HCT116 (cell line): ENCODE results near the gene SPON1. TPM values are rescaled to one million over a fixed set of nuclear protein-coding genes. Genes with fewer than 3 reads are reported as not detected.

ENCODE experiments used
- ATAC-seq: fragments of 200-7000 bp; cut with Tn5 transposase; 2 replicates; pipeline ENCODE4 v1.9.1; 2020; ENCODE audit warnings: mild to moderate bottlenecking, moderate library complexity
- BruUV-seq: library from RNA; stranded (reverse); fragments of 400-500 nt; replicated peaks from 2 replicates; lab custom pipeline; 2021; lab: Mats Ljungman, UMichigan
- CTCF ChIA-PET: fragments of 300-600 bp; sonication (Branson Sonifier 250); formaldehyde crosslinking; loops from one replicate; lab custom pipeline; 2021; ENCODE audit warnings: antibody characterized with exemption; lab: Charles Lee
- POLR2A ChIA-PET: fragments of 300-600, 350-600 bp; sonication (Branson Sonifier 250); formaldehyde crosslinking; loops from one replicate; lab custom pipeline; 2021; ENCODE audit warnings: antibody characterized with exemption; lab: Charles Lee
- RAD21 ChIA-PET, 2 experiments: fragments of 300-600 bp; sonication (Branson Sonifier 250); formaldehyde crosslinking; loops; one replicate each; lab custom pipeline; 2023; ENCODE audit warnings: low total read pairs in 2 of 2; ENCODE audit not compliant: uncharacterized antibody in 2 of 2, unreplicated experiment in 2 of 2, low non-redundant PET in 1 of 2; lab: Charles Lee
- DNase-seq: peaks from one replicate; pipeline ENCODE4 v3.0.0-alpha.2; 2010; ENCODE audit warnings: low read depth, low spot score
- H2AFZ ChIP-seq: fragments of 200-600 bp; shearing (Covaris generic), sonication (generic); 2 replicates; pipeline ENCODE4 v1.6.1; 2017; ENCODE audit warnings: low read depth, mixed run types, mixed read lengths, antibody characterized with exemption, low read length; ENCODE audit not compliant: poor library complexity, severe bottlenecking
- H3K27ac ChIP-seq: 2 replicates; pipeline ENCODE4 v1.5.1; 2012; ENCODE audit warnings: low read depth, low read length
- H3K27me3 ChIP-seq: fragments of 200-600 bp; sonication (generic); 2 replicates; pipeline ENCODE4 v1.6.1; 2016; ENCODE audit warnings: mixed run types, low read length, mixed read lengths; ENCODE audit not compliant: insufficient read depth
- H3K36me3 ChIP-seq, 2 experiments: fragments of 200-500 bp in 1 of 2; fragments of 200-600 bp in 1 of 2; sonication (Bioruptor generic) in 1 of 2; sonication (generic) in 1 of 2; 2 replicates each; pipeline versions ENCODE4 v1.5.1 to v1.6.1; 2014 to 2016; ENCODE audit warnings: low read length in 2 of 2, inconsistent platforms in 1 of 2, mixed read lengths in 1 of 2, mixed run types in 1 of 2; ENCODE audit not compliant: insufficient read depth in 2 of 2, control insufficient read depth in 1 of 2
- H3K4me1 ChIP-seq, 2 experiments: fragments of 200-600 bp in 1 of 2; sonication (generic) in 1 of 2; 2 replicates each; pipeline versions ENCODE4 v1.5.1 to v1.6.1; 2012 to 2017; ENCODE audit warnings: low read length in 2 of 2, inconsistent platforms in 1 of 2, mild to moderate bottlenecking in 1 of 2, mixed read lengths in 1 of 2, mixed run types in 1 of 2, moderate library complexity in 1 of 2; ENCODE audit not compliant: insufficient read depth in 2 of 2, control insufficient read depth in 1 of 2
- H3K4me2 ChIP-seq: fragments of 200-600 bp; sonication (generic); 2 replicates; pipeline ENCODE4 v1.6.1; 2017; ENCODE audit warnings: mixed run types, low read length, mixed read lengths
- H3K4me3 ChIP-seq, 2 experiments: fragments of 200-600 bp in 1 of 2; sonication (generic) in 1 of 2; replicated peaks in 1 of 2; 2 replicates each; pipeline ENCODE4 v1.5.1; 2011 to 2016; ENCODE audit warnings: low read length in 2 of 2, control low read depth in 1 of 2, low read depth in 1 of 2, mild to moderate bottlenecking in 1 of 2, mixed read lengths in 1 of 2, mixed run types in 1 of 2
- H3K79me2 ChIP-seq: fragments of 200-600 bp; sonication (generic); 2 replicates; pipeline ENCODE4 v1.6.1; 2017; ENCODE audit warnings: mild to moderate bottlenecking, mixed run types, low read length, moderate library complexity, mixed read lengths; ENCODE audit not compliant: insufficient read depth
- H3K9ac ChIP-seq: fragments of 200-600 bp; sonication (generic); 2 replicates; pipeline ENCODE4 v1.6.1; 2016; ENCODE audit warnings: low read length, mixed read lengths
- H3K9me2 ChIP-seq: fragments of 200-600 bp; sonication (generic), shearing (Covaris generic); 2 replicates; pipeline ENCODE4 v1.6.1; 2017; ENCODE audit warnings: mixed run types, mild to moderate bottlenecking, moderate library complexity; ENCODE audit not compliant: insufficient read depth
- H3K9me3 ChIP-seq, 2 experiments: fragments of 200-500 bp in 1 of 2; fragments of 200-600 bp in 1 of 2; sonication (Bioruptor generic) in 1 of 2; sonication (generic) in 1 of 2; 2 replicates each; pipeline ENCODE4 v1.6.1; 2014 to 2017; ENCODE audit warnings: low read length in 2 of 2, mixed read lengths in 2 of 2, inconsistent platforms in 1 of 2, low read depth in 1 of 2, mild to moderate bottlenecking in 1 of 2, mixed run types in 1 of 2, moderate library complexity in 1 of 2; ENCODE audit not compliant: control insufficient read depth in 1 of 2, insufficient read depth in 1 of 2
- H4K20me1 ChIP-seq: fragments of 200-600 bp; sonication (generic), shearing (Covaris generic); 2 replicates; pipeline ENCODE4 v1.6.1; 2017; ENCODE audit warnings: mixed run types, mild to moderate bottlenecking, moderate library complexity; ENCODE audit not compliant: insufficient read depth
- ATF3 ChIP-seq: IDR thresholded peaks from 2 replicates; pipeline ENCODE4 v1.6.1; 2012
- CTCF ChIP-seq, 3 experiments: fragments of 200-600 bp in 1 of 3; sonication (generic) in 1 of 3; IDR thresholded peaks in 2 of 3; conservative IDR thresholded peaks in 1 of 3; 2 replicates each; pipeline ENCODE4 v1.5.1; 2012 to 2017; ENCODE audit warnings: low read depth in 2 of 3, low read length in 2 of 3, antibody characterized with exemption in 1 of 3, borderline replicate concordance in 1 of 3, control low read depth in 1 of 3, mild to moderate bottlenecking in 1 of 3, mixed read lengths in 1 of 3, mixed run types in 1 of 3, moderate library complexity in 1 of 3; ENCODE audit not compliant: insufficient read depth in 1 of 3
- EGR1 ChIP-seq: IDR thresholded peaks from 2 replicates; pipeline ENCODE4 v1.6.1; 2012; ENCODE audit warnings: low read depth
- ELF1 ChIP-seq: IDR thresholded peaks from 2 replicates; pipeline ENCODE4 v1.6.1; 2012; ENCODE audit warnings: low read depth, borderline replicate concordance
- EZH2phosphoT487 ChIP-seq: fragments of 200-600 bp; IDR thresholded peaks from 2 replicates; pipeline ENCODE4 v1.6.1; 2018; ENCODE audit warnings: antibody characterized with exemption, borderline replicate concordance
- POLR2A ChIP-seq: IDR thresholded peaks from 2 replicates; pipeline ENCODE4 v1.7.0; 2011; ENCODE audit warnings: borderline replicate concordance; ENCODE audit not compliant: insufficient read depth, insufficient read length; ENCODE audit errors: extremely low read depth
- RAD21 ChIP-seq: IDR thresholded peaks from 2 replicates; pipeline ENCODE4 v1.6.1; 2012; ENCODE audit warnings: low read depth, mild to moderate bottlenecking
- SIN3A ChIP-seq: IDR thresholded peaks from 2 replicates; pipeline ENCODE4 v1.6.1; 2012; ENCODE audit warnings: low read depth
- SP1 ChIP-seq: IDR thresholded peaks from 2 replicates; pipeline ENCODE4 v1.6.1; 2012; ENCODE audit warnings: low read depth
- TCF7L2 ChIP-seq: IDR thresholded peaks from 2 replicates; pipeline ENCODE4 v1.7.0; 2011; ENCODE audit warnings: borderline replicate concordance, inconsistent platforms; ENCODE audit not compliant: insufficient read depth, insufficient read length; ENCODE audit errors: extremely low read depth
- YY1 ChIP-seq: IDR thresholded peaks from 2 replicates; pipeline ENCODE4 v1.6.1; 2011; ENCODE audit warnings: low read length, low read depth, moderate library complexity, mild to moderate bottlenecking; ENCODE audit not compliant: insufficient replicate concordance; ENCODE audit errors: extremely low read depth
- ZBTB33 ChIP-seq: IDR thresholded peaks from 2 replicates; pipeline ENCODE4 v1.6.1; 2011; ENCODE audit warnings: mild to moderate bottlenecking, low read length, moderate library complexity; ENCODE audit not compliant: insufficient replicate concordance; ENCODE audit errors: extremely low read depth
- ZFX ChIP-seq: fragments of 450-650 bp; IDR thresholded peaks from 2 replicates; pipeline ENCODE4 v1.6.1; 2017
- intact Hi-C: fragments of 100-400 bp; cut with micrococcal nuclease; formaldehyde crosslinking; loops from 2 replicates; pipeline ENCODE4 v1.10.0; 2022
- total RNA-seq: library from RNA; stranded (reverse); gene quantifications from one replicate; pipeline ENCODE4 v1.2.1, GENCODE V29; 2021; ENCODE audit not compliant: unreplicated experiment

The SPON1 gene
- total RNA-seq, 1 experiment from 2014 or later: 0.17 TPM

GRCh38 chr11:14061721-14062120 lies 99.2 kb downstream of the SPON1 start:
- CTCF ChIA-PET: no interaction called here
- H3K9me3 ChIP-seq: no peaks in the 10 kb centered on the region
- no peak for ATAC-seq

More at GRCh38 chr11:14061721-14062120, 99.2 kb downstream of the SPON1 start:
- no peak overlapping the region for H3K27ac ChIP-seq
- no peaks in the 10 kb centered on the region for H3K4me1 ChIP-seq
- H3K27me3 ChIP-seq: peaks cover 15% of the 10 kb centered on the region
- no peaks in the 10 kb centered on the region for H3K79me2 ChIP-seq
- no peak overlapping the region for H3K4me3 ChIP-seq
- DNase-seq: no peak
- H3K36me3 ChIP-seq: no peaks in the 10 kb centered on the region
- POLR2A ChIA-PET: no interaction called here
- H3K9me2 ChIP-seq: no peaks in the 10 kb centered on the region
- BruUV-seq: no TSS peak
- no peaks in the 10 kb centered on the region for H4K20me1 ChIP-seq
- no peak for TF ChIP-seq ZFX
- TF ChIP-seq RAD21: no peak
- no peak for TF ChIP-seq ATF3
- TF ChIP-seq POLR2A: no peak
- TF ChIP-seq SIN3A: no peak
- no peak for TF ChIP-seq EGR1
- TF ChIP-seq EZH2phosphoT487: no peak
- TF ChIP-seq ELF1: no peak
- TF ChIP-seq TCF7L2: no peak
- no peak for TF ChIP-seq CTCF (IDR thresholded peaks at IDR 0.05 in 2 of 3, conservative IDR thresholded peaks at IDR 0.05 in 1 of 3; ENCODE audit: borderline replicate concordance in 1 of 3, insufficient read depth in 1 of 3, low read depth in 2 of 3, low read length in 2 of 3)
- TF ChIP-seq YY1: no peak
- TF ChIP-seq ZBTB33: no peak
- no peak for TF ChIP-seq SP1
- RAD21 ChIA-PET: no interaction called here
- no peak overlapping the region for H2AFZ ChIP-seq
- H3K9ac ChIP-seq: no peak overlapping the region
- no peak overlapping the region for H3K4me2 ChIP-seq
- intact Hi-C loops: no loop called here
